ENCODE data around the gene SLK. TPM values are rescaled to one million over a fixed set of nuclear protein-coding genes. Genes with fewer than 3 reads are reported as not detected.

SLK gene
- total and polyA plus RNA-seq, 2 experiments from 2014 or later, result 13.8 to 43.6 TPM

DNA sequence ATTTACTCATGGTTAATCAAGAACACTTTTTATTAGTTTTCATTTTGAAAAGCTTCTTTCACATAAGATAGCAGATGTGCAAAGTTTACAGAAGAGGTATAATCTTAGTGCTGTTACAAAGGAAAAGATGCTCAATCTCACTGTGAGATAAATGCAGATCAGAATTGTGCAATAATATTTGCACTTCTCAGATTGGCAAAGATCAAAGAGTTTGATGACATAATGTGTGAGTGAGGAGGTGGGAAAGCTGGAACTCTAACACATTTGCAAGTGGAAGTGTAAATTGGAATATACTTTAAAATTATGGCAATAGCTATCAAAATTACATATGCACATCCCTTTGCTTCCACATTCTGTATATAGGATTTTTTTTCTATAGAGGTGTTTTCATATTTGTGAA, 27.4 kb upstream of the SLK start:
- H3K27me3 ChIP-seq, result no peaks in the 10 kb centered on the region
- H3K4me1 ChIP-seq (ENCODE audit: insufficient read depth), result no peaks in the 10 kb centered on the region
- no peak overlapping the region for H3K27ac ChIP-seq
- no peak overlapping the region for H3K4me3 ChIP-seq
- peaks cover 4% of the 10 kb centered on the region for H3K9me2 ChIP-seq (replicated peaks; ENCODE audit: insufficient read depth)
- no peaks in the 10 kb centered on the region for H4K20me1 ChIP-seq (ENCODE audit: insufficient read depth, poor library complexity, severe bottlenecking)
- H3K36me3 ChIP-seq (replicated peaks; ENCODE audit: insufficient read depth, low read depth), result no peaks in the 10 kb centered on the region
- H2AFZ ChIP-seq, result no peak overlapping the region
- TF ChIP-seq, protein P1, sequence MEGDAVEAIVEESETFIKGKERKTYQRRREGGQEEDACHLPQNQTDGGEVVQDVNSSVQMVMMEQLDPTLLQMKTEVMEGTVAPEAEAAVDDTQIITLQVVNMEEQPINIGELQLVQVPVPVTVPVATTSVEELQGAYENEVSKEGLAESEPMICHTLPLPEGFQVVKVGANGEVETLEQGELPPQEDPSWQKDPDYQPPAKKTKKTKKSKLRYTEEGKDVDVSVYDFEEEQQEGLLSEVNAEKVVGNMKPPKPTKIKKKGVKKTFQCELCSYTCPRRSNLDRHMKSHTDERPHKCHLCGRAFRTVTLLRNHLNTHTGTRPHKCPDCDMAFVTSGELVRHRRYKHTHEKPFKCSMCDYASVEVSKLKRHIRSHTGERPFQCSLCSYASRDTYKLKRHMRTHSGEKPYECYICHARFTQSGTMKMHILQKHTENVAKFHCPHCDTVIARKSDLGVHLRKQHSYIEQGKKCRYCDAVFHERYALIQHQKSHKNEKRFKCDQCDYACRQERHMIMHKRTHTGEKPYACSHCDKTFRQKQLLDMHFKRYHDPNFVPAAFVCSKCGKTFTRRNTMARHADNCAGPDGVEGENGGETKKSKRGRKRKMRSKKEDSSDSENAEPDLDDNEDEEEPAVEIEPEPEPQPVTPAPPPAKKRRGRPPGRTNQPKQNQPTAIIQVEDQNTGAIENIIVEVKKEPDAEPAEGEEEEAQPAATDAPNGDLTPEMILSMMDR (IDR thresholded peaks at IDR 0.05; ENCODE audit: poor library complexity), result no peak
- TF ChIP-seq EZH2phosphoT487 (IDR thresholded peaks at IDR 0.05; ENCODE audit: low read depth, severe bottlenecking, unreplicated experiment), result no peak
- TF ChIP-seq EZH2 (IDR thresholded peaks at IDR 0.05; ENCODE audit: borderline replicate concordance), result no peak
- no peaks in the 10 kb centered on the region for H3K79me2 ChIP-seq
- no peak for DNase-seq (ENCODE audit: low spot score)
- no peaks in the 10 kb centered on the region for H3K9me3 ChIP-seq (ENCODE audit: low read depth)
- H3K4me2 ChIP-seq, result no peak overlapping the region

DNA sequence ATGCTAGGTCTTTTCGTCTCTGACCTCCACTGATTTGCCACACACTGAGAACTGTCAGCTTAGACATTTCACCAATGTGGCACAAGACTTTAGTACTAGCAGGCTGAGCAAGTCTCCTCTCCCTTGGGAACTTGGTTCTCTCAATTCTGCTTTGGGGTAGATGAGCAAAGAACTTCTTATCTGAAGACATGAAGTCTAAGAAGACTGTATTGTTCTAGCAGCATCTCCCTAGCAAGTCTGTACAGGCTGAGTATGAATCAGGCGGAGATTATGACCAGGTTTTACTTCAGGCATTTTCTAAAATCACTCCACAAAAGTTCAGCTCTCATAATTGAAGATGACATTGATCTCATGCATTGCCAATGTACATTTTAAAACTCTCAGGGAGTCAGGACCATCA, 25.1 kb upstream of the SLK start:
- TF ChIP-seq, protein P1 (IDR thresholded peaks at IDR 0.05; ENCODE audit: poor library complexity), result no peak
- no peak for TF ChIP-seq EZH2phosphoT487 (IDR thresholded peaks at IDR 0.05; ENCODE audit: low read depth, severe bottlenecking, unreplicated experiment)
- DNase-seq (ENCODE audit: low spot score), result no peak
- Histone ChIP-seq H2AFZ (no peak overlapping the region), H3K4me2 (no peak overlapping the region), H3K9me2 (replicated peaks; ENCODE audit: insufficient read depth) (peaks cover 4% of the 10 kb centered on the region), H3K36me3 (replicated peaks; ENCODE audit: insufficient read depth, low read depth) (no peaks in the 10 kb centered on the region), H3K27ac (no peak overlapping the region), H3K4me1 (ENCODE audit: insufficient read depth) (no peaks in the 10 kb centered on the region), H3K4me3 (no peak overlapping the region), H3K79me2 (no peaks in the 10 kb centered on the region), H3K9me3 (ENCODE audit: low read depth) (no peaks in the 10 kb centered on the region), H3K27me3 (no peaks in the 10 kb centered on the region), H4K20me1 (ENCODE audit: insufficient read depth, poor library complexity, severe bottlenecking) (no peaks in the 10 kb centered on the region)
- WGBS (ENCODE audit: low lambda C conversion rate, missing lambda C conversion rate), result 86% methylated on average over 2 of the region's 2 CpGs

DNA sequence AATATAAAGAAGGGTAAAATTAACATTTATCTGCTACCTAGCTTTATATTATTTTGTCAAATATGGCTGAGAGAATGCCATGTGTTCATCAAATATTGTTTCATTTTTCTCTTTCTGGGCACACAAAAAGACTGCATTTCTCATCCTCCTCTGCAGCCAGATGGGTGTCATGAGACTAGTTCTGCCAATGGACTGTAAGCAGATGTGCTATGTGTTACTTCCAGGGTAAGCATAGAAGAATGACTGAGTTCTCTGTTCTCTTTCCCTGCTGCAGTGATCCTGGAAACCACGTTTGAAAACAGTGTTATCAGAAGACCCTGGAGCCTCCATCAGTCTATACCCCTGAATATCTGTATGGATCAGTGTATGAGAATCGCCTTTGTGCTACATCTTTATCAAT, 24.1 kb upstream of the SLK start:
- Histone ChIP-seq H4K20me1 (ENCODE audit: insufficient read depth, poor library complexity, severe bottlenecking) (no peaks in the 10 kb centered on the region), H3K9me3 (ENCODE audit: low read depth) (no peaks in the 10 kb centered on the region), H3K4me3 (no peak overlapping the region), H3K27me3 (no peaks in the 10 kb centered on the region), H3K36me3 (replicated peaks; ENCODE audit: insufficient read depth, low read depth) (no peaks in the 10 kb centered on the region), H3K4me2 (no peak overlapping the region), H3K27ac (no peak overlapping the region), H3K9me2 (replicated peaks; ENCODE audit: insufficient read depth) (peaks cover 4% of the 10 kb centered on the region), H3K79me2 (no peaks in the 10 kb centered on the region), H2AFZ (no peak overlapping the region), H3K4me1 (ENCODE audit: insufficient read depth) (no peaks in the 10 kb centered on the region)
- TF ChIP-seq, protein P1 (IDR thresholded peaks at IDR 0.05; ENCODE audit: poor library complexity), result no peak
- TF ChIP-seq EZH2phosphoT487 (IDR thresholded peaks at IDR 0.05; ENCODE audit: low read depth, severe bottlenecking, unreplicated experiment), result no peak
- no peak for TF ChIP-seq EZH2 (IDR thresholded peaks at IDR 0.05; ENCODE audit: borderline replicate concordance)
- WGBS (ENCODE audit: low lambda C conversion rate, missing lambda C conversion rate), result 60% methylated on average over 2 of the region's 2 CpGs
- no peak for DNase-seq (ENCODE audit: low spot score)
